Neural cell (in vitro differentiated cells): ENCODE measurements around the gene RNF7.

ENCODE experiments used
- EP300 ChIP-seq: fragments of 450-650 bp; conservative IDR thresholded peaks from 2 replicates; pipeline ENCODE4 v1.6.1; 2014; ENCODE audit warnings: antibody characterized with exemption, mild to moderate bottlenecking, moderate library complexity; ENCODE audit not compliant: poor library complexity, severe bottlenecking
- EZH2 ChIP-seq: fragments of 200-600, 300-800 bp; shearing (Covaris generic), sonication (generic); IDR thresholded peaks from 2 replicates; pipeline ENCODE4 v1.6.1; 2014; ENCODE audit warnings: antibody characterized with exemption, low read length, borderline replicate concordance, mild to moderate bottlenecking; ENCODE audit not compliant: insufficient read depth, poor library complexity, severe bottlenecking
- MXI1 ChIP-seq: fragments of 450-650 bp; conservative IDR thresholded peaks from 2 replicates; pipeline ENCODE4 v1.6.1; 2014; ENCODE audit warnings: antibody characterized with exemption, mild to moderate bottlenecking; ENCODE audit not compliant: poor library complexity, severe bottlenecking
- TF ChIP-seq, protein P1 (sequence below): fragments of 450-650 bp; IDR thresholded peaks from 2 replicates; pipeline ENCODE4 v1.5.1; 2014; ENCODE audit warnings: antibody characterized with exemption, mild to moderate bottlenecking, moderate library complexity; ENCODE audit not compliant: poor library complexity, severe bottlenecking
- TF ChIP-seq, protein P2 (sequence below): IDR thresholded peaks from 2 replicates; pipeline ENCODE4 v1.6.1; 2012; ENCODE audit warnings: borderline replicate concordance

DNA sequence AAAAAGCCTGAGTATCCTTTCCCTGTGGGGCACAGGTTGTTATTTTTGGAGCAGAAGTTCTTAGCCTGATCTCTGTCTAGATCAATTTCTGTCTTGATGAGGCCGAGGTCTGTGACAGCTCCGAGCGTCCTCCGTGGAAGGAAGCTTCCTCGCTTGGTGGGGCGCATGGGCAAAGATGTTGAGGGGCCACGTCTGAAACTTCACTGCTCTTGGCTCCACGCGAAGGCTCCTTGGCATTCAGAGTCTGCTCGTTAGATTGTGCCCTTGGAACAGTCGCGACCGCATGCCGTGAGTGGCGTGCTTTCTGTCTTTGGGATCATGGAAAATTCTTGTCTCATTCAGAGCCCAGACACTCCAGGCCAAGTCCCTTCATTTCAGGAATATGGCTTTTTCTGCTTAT is 38.8 kb downstream of the RNF7 start:
- TF ChIP-seq, protein P1, sequence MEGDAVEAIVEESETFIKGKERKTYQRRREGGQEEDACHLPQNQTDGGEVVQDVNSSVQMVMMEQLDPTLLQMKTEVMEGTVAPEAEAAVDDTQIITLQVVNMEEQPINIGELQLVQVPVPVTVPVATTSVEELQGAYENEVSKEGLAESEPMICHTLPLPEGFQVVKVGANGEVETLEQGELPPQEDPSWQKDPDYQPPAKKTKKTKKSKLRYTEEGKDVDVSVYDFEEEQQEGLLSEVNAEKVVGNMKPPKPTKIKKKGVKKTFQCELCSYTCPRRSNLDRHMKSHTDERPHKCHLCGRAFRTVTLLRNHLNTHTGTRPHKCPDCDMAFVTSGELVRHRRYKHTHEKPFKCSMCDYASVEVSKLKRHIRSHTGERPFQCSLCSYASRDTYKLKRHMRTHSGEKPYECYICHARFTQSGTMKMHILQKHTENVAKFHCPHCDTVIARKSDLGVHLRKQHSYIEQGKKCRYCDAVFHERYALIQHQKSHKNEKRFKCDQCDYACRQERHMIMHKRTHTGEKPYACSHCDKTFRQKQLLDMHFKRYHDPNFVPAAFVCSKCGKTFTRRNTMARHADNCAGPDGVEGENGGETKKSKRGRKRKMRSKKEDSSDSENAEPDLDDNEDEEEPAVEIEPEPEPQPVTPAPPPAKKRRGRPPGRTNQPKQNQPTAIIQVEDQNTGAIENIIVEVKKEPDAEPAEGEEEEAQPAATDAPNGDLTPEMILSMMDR = no peak
- no peak for TF ChIP-seq MXI1
- TF ChIP-seq, protein P2, sequence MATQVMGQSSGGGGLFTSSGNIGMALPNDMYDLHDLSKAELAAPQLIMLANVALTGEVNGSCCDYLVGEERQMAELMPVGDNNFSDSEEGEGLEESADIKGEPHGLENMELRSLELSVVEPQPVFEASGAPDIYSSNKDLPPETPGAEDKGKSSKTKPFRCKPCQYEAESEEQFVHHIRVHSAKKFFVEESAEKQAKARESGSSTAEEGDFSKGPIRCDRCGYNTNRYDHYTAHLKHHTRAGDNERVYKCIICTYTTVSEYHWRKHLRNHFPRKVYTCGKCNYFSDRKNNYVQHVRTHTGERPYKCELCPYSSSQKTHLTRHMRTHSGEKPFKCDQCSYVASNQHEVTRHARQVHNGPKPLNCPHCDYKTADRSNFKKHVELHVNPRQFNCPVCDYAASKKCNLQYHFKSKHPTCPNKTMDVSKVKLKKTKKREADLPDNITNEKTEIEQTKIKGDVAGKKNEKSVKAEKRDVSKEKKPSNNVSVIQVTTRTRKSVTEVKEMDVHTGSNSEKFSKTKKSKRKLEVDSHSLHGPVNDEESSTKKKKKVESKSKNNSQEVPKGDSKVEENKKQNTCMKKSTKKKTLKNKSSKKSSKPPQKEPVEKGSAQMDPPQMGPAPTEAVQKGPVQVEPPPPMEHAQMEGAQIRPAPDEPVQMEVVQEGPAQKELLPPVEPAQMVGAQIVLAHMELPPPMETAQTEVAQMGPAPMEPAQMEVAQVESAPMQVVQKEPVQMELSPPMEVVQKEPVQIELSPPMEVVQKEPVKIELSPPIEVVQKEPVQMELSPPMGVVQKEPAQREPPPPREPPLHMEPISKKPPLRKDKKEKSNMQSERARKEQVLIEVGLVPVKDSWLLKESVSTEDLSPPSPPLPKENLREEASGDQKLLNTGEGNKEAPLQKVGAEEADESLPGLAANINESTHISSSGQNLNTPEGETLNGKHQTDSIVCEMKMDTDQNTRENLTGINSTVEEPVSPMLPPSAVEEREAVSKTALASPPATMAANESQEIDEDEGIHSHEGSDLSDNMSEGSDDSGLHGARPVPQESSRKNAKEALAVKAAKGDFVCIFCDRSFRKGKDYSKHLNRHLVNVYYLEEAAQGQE = no peak
- no peak for TF ChIP-seq EZH2
- no peak for TF ChIP-seq EP300
